ENCODE measurements around the gene TMEM92.

DNA sequence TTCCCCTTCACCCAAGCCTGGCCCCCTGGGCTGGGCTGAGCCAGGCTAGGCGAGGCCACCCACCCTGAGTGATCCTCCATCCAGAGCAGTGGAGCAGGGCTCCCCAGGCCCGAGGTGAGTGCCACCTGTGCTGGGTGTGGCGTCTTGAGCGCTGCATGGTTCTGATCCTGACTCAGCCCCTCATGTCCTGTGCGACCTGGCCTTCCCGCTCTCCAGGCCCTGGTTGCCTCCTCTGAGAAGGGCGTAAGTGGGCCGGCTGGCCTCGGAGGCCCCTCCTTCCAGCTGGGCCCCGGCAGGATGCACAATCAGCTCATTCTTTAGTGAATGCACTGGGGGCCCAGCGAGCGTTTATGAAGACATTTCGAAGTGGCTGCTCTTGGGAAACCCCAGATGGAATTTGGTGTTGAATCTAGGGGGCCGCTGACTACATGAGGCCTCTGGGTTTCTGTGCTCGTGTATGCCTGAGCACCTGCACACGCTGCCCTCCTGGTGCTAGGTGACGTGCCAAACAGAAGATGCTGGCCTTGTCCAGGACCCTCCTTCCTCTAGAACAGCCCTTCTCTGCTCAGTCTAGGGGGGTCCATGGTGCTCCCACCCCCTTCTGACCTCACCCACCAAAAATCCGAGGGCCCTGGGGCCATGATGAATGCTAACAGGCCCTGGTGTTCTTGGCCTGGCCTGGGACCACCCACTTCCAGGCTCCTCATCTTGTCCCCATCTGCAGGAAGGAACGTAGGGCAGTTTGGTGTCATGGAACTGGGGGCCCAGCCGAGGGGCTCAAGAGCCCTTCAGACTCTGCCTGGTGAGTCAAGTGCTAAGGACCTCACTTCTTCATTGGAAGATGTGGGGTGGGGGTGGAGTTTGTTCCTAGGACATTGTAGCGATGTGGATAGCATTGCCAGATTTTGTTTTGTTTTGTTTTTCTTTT is 3.6 kb upstream of the TMEM92 start:
- TF ChIP-seq CTCF (conservative IDR thresholded peaks at IDR 0.05; ENCODE audit: low read depth, low read length) = no peak
- no peak for TF ChIP-seq EZH2 (IDR thresholded peaks at IDR 0.05; ENCODE audit: low read length, unreplicated experiment)
- no peak for TF ChIP-seq EZH2phosphoT487 (IDR thresholded peaks at IDR 0.05; ENCODE audit: borderline replicate concordance, low read length)
